OCI-LY7 (cell line): ENCODE data around the gene KREMEN2. TPM values are rescaled to one million over a fixed set of nuclear protein-coding genes. Genes with fewer than 3 reads are reported as not detected.

ENCODE experiments used
- BruUV-seq: library from RNA; stranded (reverse); fragments of 400-500 nt; replicated peaks from 2 replicates; lab custom pipeline; 2021; lab: Mats Ljungman, UMichigan
- CTCF ChIA-PET: fragments of 300-600 bp; sonication (Branson Sonifier 250); formaldehyde crosslinking; loops from one replicate; lab custom pipeline; 2022; ENCODE audit warnings: antibody characterized with exemption; ENCODE audit not compliant: unreplicated experiment; lab: Charles Lee
- POLR2A ChIA-PET: fragments of 300-600 bp; sonication (Branson Sonifier 250); formaldehyde crosslinking; loops from one replicate; lab custom pipeline; 2022; ENCODE audit warnings: antibody characterized with exemption; lab: Charles Lee
- DNase-seq: peaks from one replicate; pipeline ENCODE4 v3.0.0-alpha.2; 2015; ENCODE audit warnings: low spot score
- H2AFZ ChIP-seq: fragments of 200-600 bp; sonication (generic), shearing (Covaris generic); 2 replicates; pipeline ENCODE4 v1.6.1; 2014; ENCODE audit warnings: mild to moderate bottlenecking, antibody characterized with exemption, low read length, moderate library complexity
- H3K27ac ChIP-seq: fragments of 200-600 bp; sonication (generic); 2 replicates; pipeline ENCODE4 v1.5.1; 2014; ENCODE audit warnings: mixed run types, low read depth, mild to moderate bottlenecking, moderate library complexity, low read length, inconsistent platforms; ENCODE audit not compliant: poor library complexity, severe bottlenecking
- H3K36me3 ChIP-seq: fragments of 200-600 bp; sonication (generic); 2 replicates; pipeline ENCODE4 v1.6.1; 2014; ENCODE audit warnings: mild to moderate bottlenecking, antibody characterized with exemption, low read length, moderate library complexity, mixed read lengths; ENCODE audit not compliant: insufficient read depth
- H3K4me1 ChIP-seq: fragments of 200-600 bp; sonication (generic); 2 replicates; pipeline ENCODE4 v1.5.1; 2014; ENCODE audit warnings: mild to moderate bottlenecking, low read length; ENCODE audit not compliant: insufficient read depth, poor library complexity, severe bottlenecking
- H3K4me2 ChIP-seq: fragments of 200-600 bp; sonication (generic); 2 replicates; pipeline ENCODE4 v1.6.1; 2014; ENCODE audit warnings: mild to moderate bottlenecking, low read length
- H3K4me3 ChIP-seq: fragments of 200-600 bp; sonication (generic); 2 replicates; pipeline ENCODE4 v1.5.1; 2014; ENCODE audit warnings: mild to moderate bottlenecking, low read depth, low read length; ENCODE audit not compliant: poor library complexity, severe bottlenecking
- H3K79me2 ChIP-seq: fragments of 200-600 bp; sonication (generic); 2 replicates; pipeline ENCODE4 v1.6.1; 2016; ENCODE audit warnings: low read depth, mild to moderate bottlenecking, low read length, moderate library complexity, mixed read lengths; ENCODE audit not compliant: insufficient read depth
- H3K9me2 ChIP-seq: fragments of 200-600 bp; sonication (generic); 2 replicates; pipeline ENCODE4 v1.6.1; 2016; ENCODE audit warnings: mild to moderate bottlenecking, low read length, mixed read lengths; ENCODE audit not compliant: insufficient read depth
- H3K9me3 ChIP-seq: fragments of 200-600 bp; sonication (generic); 2 replicates; pipeline ENCODE4 v1.6.1; 2014; ENCODE audit warnings: mild to moderate bottlenecking, mixed run types, low read length, mixed read lengths
- H4K20me1 ChIP-seq: fragments of 200-600 bp; sonication (generic); 2 replicates; pipeline ENCODE4 v1.6.1; 2014; ENCODE audit warnings: mild to moderate bottlenecking, antibody characterized with exemption, low read length, moderate library complexity, mixed read lengths; ENCODE audit not compliant: insufficient read depth
- EZH2phosphoT487 ChIP-seq: fragments of 200-600 bp; sonication (generic); IDR thresholded peaks from 2 replicates; pipeline ENCODE4 v1.6.1; 2018; ENCODE audit warnings: low read depth, borderline replicate concordance, mild to moderate bottlenecking, mixed run types, antibody characterized with exemption, low read length, moderate library complexity, mixed read lengths
- intact Hi-C: fragments of 100-400 bp; cut with micrococcal nuclease; formaldehyde crosslinking; loops from one replicate; pipeline ENCODE4 v1.10.0; 2022; ENCODE audit not compliant: unreplicated experiment
- total RNA-seq, 2 experiments: library from RNA; depleted of rRNA in 1 of 2; stranded (reverse); fragments of >200 nt in 1 of 2; shearing (Covaris generic) in 1 of 2; gene quantifications; 2 replicates each; pipeline ENCODE4 v1.2.3, GENCODE V29; 2014 to 2022
- TF ChIP-seq, protein P1 (sequence below): fragments of 200-600 bp; sonication (generic); conservative IDR thresholded peaks from 2 replicates; pipeline ENCODE4 v1.5.1; 2014; ENCODE audit warnings: mild to moderate bottlenecking, antibody characterized with exemption, low read length, moderate library complexity, mixed read lengths

Gene KREMEN2
- total RNA-seq, 2 experiments from 2014 or later = 0.09 TPM; not detected in 1

- no peaks in the 10 kb centered on the region for H4K20me1 ChIP-seq
- H3K4me3 ChIP-seq = no peak overlapping the region
- no peaks in the 10 kb centered on the region for H3K9me3 ChIP-seq
- ChIA-PET CTCF (no interaction called here), POLR2A (no interaction called here)
- H3K9me2 ChIP-seq = no peaks in the 10 kb centered on the region
- H3K4me2 ChIP-seq = no peak overlapping the region
- no peak overlapping the region for H3K27ac ChIP-seq
- intact Hi-C loops = no loop called here
- no peaks in the 10 kb centered on the region for H3K79me2 ChIP-seq
- no peak for DNase-seq
- peaks cover 28% of the 10 kb centered on the region for H3K4me1 ChIP-seq
- no peak overlapping the region for H2AFZ ChIP-seq
- TF ChIP-seq EZH2phosphoT487 = no peak
- TF ChIP-seq, protein P1, sequence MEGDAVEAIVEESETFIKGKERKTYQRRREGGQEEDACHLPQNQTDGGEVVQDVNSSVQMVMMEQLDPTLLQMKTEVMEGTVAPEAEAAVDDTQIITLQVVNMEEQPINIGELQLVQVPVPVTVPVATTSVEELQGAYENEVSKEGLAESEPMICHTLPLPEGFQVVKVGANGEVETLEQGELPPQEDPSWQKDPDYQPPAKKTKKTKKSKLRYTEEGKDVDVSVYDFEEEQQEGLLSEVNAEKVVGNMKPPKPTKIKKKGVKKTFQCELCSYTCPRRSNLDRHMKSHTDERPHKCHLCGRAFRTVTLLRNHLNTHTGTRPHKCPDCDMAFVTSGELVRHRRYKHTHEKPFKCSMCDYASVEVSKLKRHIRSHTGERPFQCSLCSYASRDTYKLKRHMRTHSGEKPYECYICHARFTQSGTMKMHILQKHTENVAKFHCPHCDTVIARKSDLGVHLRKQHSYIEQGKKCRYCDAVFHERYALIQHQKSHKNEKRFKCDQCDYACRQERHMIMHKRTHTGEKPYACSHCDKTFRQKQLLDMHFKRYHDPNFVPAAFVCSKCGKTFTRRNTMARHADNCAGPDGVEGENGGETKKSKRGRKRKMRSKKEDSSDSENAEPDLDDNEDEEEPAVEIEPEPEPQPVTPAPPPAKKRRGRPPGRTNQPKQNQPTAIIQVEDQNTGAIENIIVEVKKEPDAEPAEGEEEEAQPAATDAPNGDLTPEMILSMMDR = no peak
- no peaks in the 10 kb centered on the region for H3K36me3 ChIP-seq
- BruUV-seq = no TSS peak
Measured at GRCh38 chr16:2949705-2950352, 14.2 kb upstream of the KREMEN2 start.

DNA sequence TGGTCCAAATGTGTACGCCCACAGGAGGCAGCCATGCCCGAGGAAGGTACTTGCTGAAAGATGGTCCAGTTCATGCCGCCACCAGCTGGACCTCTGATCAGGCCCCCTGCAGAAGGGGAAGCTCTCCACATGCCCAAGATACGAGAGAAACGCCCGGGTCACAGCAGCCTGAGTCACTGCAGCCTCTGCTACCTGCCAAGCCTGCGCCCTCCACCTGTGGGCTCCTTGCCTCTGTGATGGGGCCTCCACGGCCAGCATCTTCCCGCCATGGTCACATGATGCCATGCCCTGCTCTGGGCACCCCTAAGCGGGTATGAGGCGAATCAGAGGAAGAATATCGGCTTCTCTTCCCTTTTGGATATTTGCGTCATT lies 13.7 kb upstream of the KREMEN2 start:
- ChIA-PET CTCF (no interaction called here), POLR2A (no interaction called here)
- Histone ChIP-seq H3K4me1 (peaks cover 33% of the 10 kb centered on the region), H3K9me2 (no peaks in the 10 kb centered on the region), H3K9me3 (no peaks in the 10 kb centered on the region), H3K4me3 (no peak overlapping the region), H3K79me2 (no peaks in the 10 kb centered on the region), H3K36me3 (no peaks in the 10 kb centered on the region), H3K27ac (no peak overlapping the region), H4K20me1 (no peaks in the 10 kb centered on the region), H2AFZ (no peak overlapping the region), H3K4me2 (no peak overlapping the region)
- no peak for TF ChIP-seq EZH2phosphoT487
- TF ChIP-seq, protein P1 = no peak
- no TSS peak for BruUV-seq
- intact Hi-C loops = no loop called here
- no peak for DNase-seq

GRCh38 chr16:2950773-2951172 lies 13.3 kb upstream of the KREMEN2 start:
- H3K4me1 ChIP-seq = peaks cover 37% of the 10 kb centered on the region
- H3K27ac ChIP-seq = no peak overlapping the region
- ChIA-PET CTCF (no interaction called here), POLR2A (no interaction called here)
- no peak overlapping the region for H3K4me2 ChIP-seq
- intact Hi-C loops = no loop called here
- no peaks in the 10 kb centered on the region for H3K9me3 ChIP-seq
- no peaks in the 10 kb centered on the region for H4K20me1 ChIP-seq
- H3K4me3 ChIP-seq = no peak overlapping the region
- no peak for DNase-seq
- H2AFZ ChIP-seq = no peak overlapping the region
- no TSS peak for BruUV-seq
- no peaks in the 10 kb centered on the region for H3K36me3 ChIP-seq
- H3K79me2 ChIP-seq = no peaks in the 10 kb centered on the region
- TF ChIP-seq, protein P1 = no peak
- no peak for TF ChIP-seq EZH2phosphoT487
- no peaks in the 10 kb centered on the region for H3K9me2 ChIP-seq
